Posterior vena cava (tissue), 2 donors: Measurements from ENCODE around the gene POMZP3. TPM values are rescaled to one million over a fixed set of nuclear protein-coding genes. Genes with fewer than 3 reads are reported as not detected.
A peak's percentile ranks its signal among the peaks of the same experiment; 100 is the strongest.
"Not testable (repeated sequence)": the region's sequence is repeated elsewhere in the genome, so short reads cannot be mapped to it uniquely, and the experiment has no call there.

ENCODE experiments used
- DNase-seq: peaks from one replicate; pipeline ENCODE4 v3.0.0-alpha.2; 2020; ENCODE audit warnings: low spot score
- intact Hi-C, 2 donors: fragments of 100-400 bp; cut with DNase I; formaldehyde crosslinking; loops; one replicate each; pipeline versions ENCODE4 v1.14.1 to v1.14.2; 2022 to 2023
- long read RNA-seq, 2 donors: library from polyadenylated mRNA; unstranded; transcript quantifications; one replicate each; pipeline ENCODE4 v2.0.0, GENCODE V29; 2020 to 2021
- total RNA-seq, 2 donors: library from RNA; stranded (reverse); fragmentation: NEBNext Ultra II Directional; extraction: Animal tissue kit (Norgen Biotek cat#: 25700); gene quantifications; one replicate each; pipeline ENCODE4 v1.2.1, GENCODE V29; 2021
- donor health status: DM: yes; HTN: yes; CAD: no.
- donor health status: DM: yes; HTN: yes; CAD: no.

Gene POMZP3
- total RNA-seq = 10 to 100 TPM in 1 of 2 donors, 1 to 10 TPM in 1; 6.9 to 21.7 TPM
- long read RNA-seq, donor 1, transcript POMZP3-202 (7 exons, 1,490 nt) = major isoform, 14 of 17 reads
- long read RNA-seq, donor 1, partial matches to known transcripts = 2 of 17 reads
- long read RNA-seq, donor 1, other reads (novel, unspliced or antisense) = 1 of 17 reads
- long read RNA-seq, donor 2, transcript POMZP3-202 (7 exons, 1,490 nt) = major isoform, 21 of 27 reads
- long read RNA-seq, donor 2, partial matches to known transcripts = 3 of 27 reads
- long read RNA-seq, donor 2, other reads (novel, unspliced or antisense) = 3 of 27 reads

- intact Hi-C loops, DNase-seq: not testable (repeated sequence)
Observed at GRCh38 chr7:76626989-76627642, at the start of gene POMZP3. TSS of gene POMZP3 (minus strand) at chr7:76627279. CDS start at chr7:76626064, 1,215 bp downstream.

DNA sequence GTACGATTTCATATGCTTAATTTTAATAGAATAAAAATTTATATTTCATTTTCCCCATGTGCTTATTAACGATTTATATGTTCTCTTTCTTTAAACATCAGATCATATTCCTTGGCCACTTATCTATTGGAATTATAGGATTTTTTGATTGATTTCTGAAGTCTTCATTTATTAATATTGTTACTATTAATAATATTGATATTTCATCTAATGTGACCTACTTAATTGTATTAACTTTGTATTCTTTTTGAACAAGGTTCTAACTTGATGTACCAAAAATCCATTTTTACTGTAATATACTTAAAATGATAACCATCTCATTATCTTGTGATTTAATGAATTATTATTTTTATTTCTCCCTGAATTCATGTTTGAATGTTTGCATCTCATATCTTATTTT lies 48.7 kb upstream of the POMZP3 start:
- intact Hi-C loops = not testable (repeated sequence)

GRCh38 chr7:76673346-76673745 lies 46.3 kb upstream of the POMZP3 start:
- intact Hi-C loops, DNase-seq: not testable (repeated sequence)

More for the DNA sequence above, 48.7 kb upstream of the POMZP3 start:
- DNase-seq = not testable (repeated sequence)

DNA sequence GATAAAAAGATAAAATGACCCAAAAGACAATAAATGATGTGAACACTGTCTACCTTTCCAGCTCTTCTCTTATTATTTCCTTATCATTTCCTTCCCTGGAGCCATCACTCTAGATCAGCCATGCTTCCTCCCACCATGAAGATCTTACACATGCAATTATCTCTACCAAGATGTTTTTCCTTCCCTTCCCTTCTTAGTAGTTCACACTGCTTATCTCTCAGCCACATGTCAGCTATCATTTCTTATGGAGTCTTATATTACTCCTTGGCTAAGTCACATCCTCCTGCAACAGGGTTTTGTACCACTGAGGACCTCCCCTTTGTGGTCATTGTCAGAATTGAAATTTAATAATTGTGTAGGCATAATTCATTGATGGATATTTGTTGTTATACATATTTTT lies 32.1 kb upstream of the POMZP3 start:
- DNase-seq, intact Hi-C loops: not testable (repeated sequence)

DNA sequence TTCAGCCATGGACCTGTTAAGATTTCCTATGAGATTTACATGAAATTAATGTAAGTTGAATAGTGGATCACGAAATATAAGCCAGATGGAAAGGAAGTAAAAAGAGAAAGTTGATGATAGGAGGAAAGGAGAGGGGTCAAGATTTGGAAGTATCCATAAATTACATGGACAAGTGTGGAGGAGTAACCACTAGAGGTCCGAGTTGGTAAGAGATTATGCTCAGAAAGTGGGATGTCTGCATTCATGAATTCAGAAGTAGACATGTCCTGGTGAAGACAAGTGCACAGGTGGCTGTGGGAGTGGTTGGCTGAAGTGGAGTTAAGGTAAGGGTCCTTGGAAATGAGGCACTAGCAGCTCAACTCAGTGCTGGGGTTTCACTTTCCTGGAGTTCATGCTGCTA lies 29.3 kb upstream of the POMZP3 start:
- intact Hi-C loops, DNase-seq: not testable (repeated sequence)

DNA sequence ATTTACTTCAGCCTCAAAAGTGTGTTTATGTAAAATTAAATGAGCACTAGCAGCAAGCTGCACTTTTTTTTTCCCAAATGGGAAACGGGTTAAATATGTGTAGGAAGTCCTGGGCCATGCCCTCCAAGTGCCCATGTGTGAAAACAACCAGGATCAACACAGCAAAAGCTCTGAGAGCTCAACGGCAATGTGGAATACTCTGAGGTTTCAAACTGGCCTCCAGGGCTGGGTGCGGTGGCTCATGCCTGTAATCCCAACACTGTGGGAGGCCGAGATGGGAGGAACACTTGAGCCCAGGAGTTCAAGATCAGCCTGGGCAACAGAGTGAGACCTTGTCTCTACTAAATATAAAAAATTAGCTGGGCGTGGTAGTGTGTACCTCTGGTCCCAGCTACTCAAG lies 15.5 kb upstream of the POMZP3 start:
- DNase-seq, intact Hi-C loops: not testable (repeated sequence)

- DNase-seq, intact Hi-C loops: not testable (repeated sequence)
Observed at GRCh38 chr7:76637061-76637691, 10.1 kb upstream of the POMZP3 start.

- intact Hi-C loops, DNase-seq: not testable (repeated sequence)
Observed at GRCh38 chr7:76626581-76626980, 498 bp downstream of the POMZP3 start.

- intact Hi-C loops, DNase-seq: not testable (repeated sequence)
Observed at GRCh38 chr7:76619439-76620190, 7.5 kb downstream of the POMZP3 start.

DNA sequence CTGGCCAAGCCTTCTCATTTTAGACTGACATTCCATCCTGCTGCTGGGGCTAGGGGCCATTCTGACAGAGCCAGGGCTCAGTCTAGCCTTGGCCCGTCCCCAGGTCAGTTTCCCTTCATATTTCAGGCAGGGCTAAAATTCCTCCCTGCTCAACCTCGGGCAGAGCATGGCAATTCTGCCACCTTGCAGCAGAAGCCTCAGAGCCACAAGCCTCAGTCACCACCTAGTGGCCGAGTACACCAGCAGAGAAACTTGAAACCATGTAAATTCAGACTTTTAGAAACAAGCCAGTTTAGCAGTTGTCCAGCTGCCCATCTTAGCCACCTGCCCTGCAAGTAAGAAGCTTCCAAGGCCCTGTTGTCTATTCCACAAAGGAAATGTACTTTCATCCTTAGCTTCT lies 13.3 kb downstream of the POMZP3 start:
- DNase-seq, intact Hi-C loops: not testable (repeated sequence)

- intact Hi-C loops, DNase-seq: not testable (repeated sequence)
Observed at GRCh38 chr7:76612232-76612631, 14.8 kb downstream of the POMZP3 start.

- DNase-seq, intact Hi-C loops: not testable (repeated sequence)
Observed at GRCh38 chr7:76609864-76610263, 17.2 kb downstream of the POMZP3 start.

DNA sequence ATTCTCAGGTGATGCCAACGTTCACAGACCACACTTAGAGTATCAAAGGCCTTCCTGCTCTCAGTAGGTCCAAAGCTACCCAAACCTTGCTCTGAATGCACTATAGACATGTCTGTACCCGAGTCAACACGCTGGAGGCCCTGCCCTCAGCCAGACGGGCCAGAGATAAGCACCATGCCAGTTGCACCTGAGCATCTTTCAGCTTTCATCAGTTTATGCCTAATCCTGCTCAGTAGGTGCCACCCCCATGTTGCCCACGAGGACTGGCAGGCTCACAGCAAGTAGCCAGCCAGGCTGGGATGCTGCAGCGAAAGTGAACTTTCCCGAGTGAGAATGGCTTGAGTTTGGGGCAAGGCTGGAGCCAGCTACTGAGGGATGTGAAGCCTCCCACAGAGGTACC lies 18.6 kb downstream of the POMZP3 start:
- DNase-seq, intact Hi-C loops: not testable (repeated sequence)

GRCh38 chr7:76606027-76606426 lies 21.1 kb downstream of the POMZP3 start:
- intact Hi-C loops = not testable (repeated sequence)
- DNase-seq = peak; percentile 92

DNA sequence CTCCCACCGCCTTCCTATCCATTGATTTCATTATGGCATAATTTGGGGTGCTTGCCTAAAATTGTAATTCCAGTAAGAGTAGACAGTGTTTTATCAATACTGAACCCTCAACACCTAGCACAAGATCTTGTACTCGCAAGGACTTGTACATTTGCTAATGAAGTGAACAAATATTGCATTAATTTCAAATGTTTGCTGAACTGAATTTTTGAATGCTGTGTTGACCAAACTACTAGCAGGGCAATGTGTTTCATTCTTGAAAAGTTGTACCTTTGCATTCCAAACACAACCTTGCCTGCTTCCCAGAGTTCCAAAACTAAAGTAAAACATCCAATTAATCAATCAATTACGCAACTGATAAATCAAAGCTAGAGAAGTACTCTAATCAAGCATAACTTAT lies 26.4 kb downstream of the POMZP3 start:
- intact Hi-C loops = not testable (repeated sequence)

GRCh38 chr7:76600116-76600482 lies 27.0 kb downstream of the POMZP3 start:
- intact Hi-C loops, DNase-seq: not testable (repeated sequence)

More for the DNA sequence above, 26.4 kb downstream of the POMZP3 start:
- DNase-seq = not testable (repeated sequence)

GRCh38 chr7:76598590-76599264 lies 28.4 kb downstream of the POMZP3 start:
- intact Hi-C loops, DNase-seq: not testable (repeated sequence)

- intact Hi-C loops = not testable (repeated sequence)
Observed at GRCh38 chr7:76597288-76597687, 29.8 kb downstream of the POMZP3 start.

DNA sequence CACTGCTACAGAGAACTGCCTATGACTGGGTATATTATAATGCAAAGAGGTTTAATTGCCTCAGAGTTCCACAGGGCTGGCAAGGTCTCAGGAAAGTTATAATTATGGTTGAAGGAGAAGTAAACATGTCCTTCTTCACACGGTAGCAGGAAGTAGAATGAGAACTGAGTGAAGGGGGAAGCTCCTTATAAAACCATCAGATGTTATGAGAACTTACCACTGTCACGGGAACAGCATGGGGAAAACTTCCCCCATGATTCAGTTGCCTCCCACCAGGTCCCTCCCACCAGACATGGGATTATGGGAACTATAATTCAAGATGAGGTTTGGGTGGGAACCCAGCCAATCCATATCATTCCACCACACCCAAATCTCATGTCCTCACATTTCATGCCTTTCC lies 34.4 kb downstream of the POMZP3 start:
- intact Hi-C loops = not testable (repeated sequence)

More at GRCh38 chr7:76597288-76597687, 29.8 kb downstream of the POMZP3 start:
- DNase-seq = not testable (repeated sequence)

More for the DNA sequence above, 34.4 kb downstream of the POMZP3 start:
- not testable (repeated sequence) for DNase-seq
